ENCODE measurements around the gene DPM1.

GRCh38 chr20:50909413-50909812, 48.9 kb downstream of the DPM1 start:
- TF ChIP-seq CTCF (IDR thresholded peaks at IDR 0.05; ENCODE audit: low read depth, low read length, poor library complexity, severe bottlenecking): no peak
- no peak for TF ChIP-seq EZH2phosphoT487 (IDR thresholded peaks at IDR 0.05; ENCODE audit: borderline replicate concordance, low read length)
